Islet precursor cell (in vitro differentiated cells): ENCODE results near the gene FAHD2A.
"Not testable (repeated sequence)": the region's sequence is repeated elsewhere in the genome, so short reads cannot be mapped to it uniquely, and the experiment has no call there.

Experiments used
- DNase-seq: peaks from one replicate; pipeline ENCODE4 v3.0.0-alpha.2; 2018

The FAHD2A gene

GRCh38 chr2:95390881-95391321 is 11.6 kb upstream of the FAHD2A start:
- peak; percentile 29 for DNase-seq

DNA sequence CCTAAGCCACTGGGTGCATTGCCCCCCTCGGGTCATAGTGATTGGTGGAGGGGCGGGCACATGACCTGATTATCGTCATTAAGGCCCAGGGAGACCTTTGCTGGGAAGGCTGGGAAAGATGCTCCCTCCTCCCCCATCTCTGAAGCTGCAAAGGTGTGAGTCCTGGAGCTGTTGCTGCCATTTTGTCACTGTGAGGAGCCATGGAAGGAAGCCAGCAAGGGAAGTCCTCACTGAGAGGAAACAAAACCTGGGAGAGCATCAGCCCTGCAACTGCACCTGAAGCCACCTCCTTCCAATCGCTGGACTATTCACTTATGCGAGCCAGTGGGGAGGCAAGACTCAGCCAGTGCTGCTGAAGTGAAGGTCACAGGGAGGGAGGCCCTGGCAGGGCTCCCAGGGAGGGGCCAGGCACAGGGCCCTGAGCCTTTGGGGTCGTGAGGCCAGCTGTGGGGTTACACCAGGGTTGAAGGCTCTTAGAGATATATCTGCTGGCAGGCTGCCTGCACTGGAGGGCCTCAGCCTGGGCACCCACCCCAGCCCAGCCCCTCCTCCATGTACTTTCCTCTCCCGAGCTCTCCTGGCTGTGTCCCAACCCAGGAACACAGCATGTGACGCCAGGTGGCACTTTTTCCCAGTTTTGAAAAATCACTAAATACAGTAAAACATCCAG is 10.7 kb upstream of the FAHD2A start:
- peak; percentile 42 for DNase-seq

GRCh38 chr2:95392320-95392719 is 10.2 kb upstream of the FAHD2A start:
- DNase-seq: peak; percentile 24

DNA sequence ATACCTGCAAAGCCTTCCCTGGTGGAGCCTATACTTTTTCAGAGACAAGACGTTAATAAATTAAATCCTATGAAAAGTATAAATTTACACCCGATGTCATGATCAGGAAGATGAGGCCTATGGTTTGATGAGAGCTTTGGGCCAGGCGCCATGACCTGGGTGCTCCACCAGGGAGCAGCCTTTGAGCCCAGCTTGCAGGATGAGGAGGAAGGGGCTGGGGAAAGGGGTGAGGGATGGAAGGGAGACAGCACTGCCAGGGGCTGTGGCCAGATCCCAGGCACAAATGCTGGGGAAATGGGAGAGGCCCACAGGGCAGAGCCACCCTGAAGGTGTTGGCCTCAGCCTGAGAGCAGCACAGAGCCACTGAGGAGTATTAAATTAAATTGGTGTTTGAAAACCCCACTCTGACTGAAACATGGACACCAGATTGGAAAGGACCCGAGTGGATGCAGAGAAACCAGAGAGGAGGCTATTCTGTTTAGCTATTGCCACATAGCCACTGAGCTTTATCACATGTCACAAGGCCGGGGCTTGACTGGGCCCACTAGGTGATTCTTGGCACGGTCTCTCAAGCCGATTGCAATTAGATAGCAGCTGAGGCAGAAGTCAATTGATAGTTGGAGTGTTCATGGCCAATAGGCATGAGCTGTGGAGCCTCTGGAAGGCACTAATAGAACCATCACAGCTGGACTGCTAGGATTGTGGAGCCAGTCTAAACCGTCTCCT is 9.6 kb upstream of the FAHD2A start:
- peak; percentile 51 for DNase-seq

GRCh38 chr2:95393901-95394300 is 8.6 kb upstream of the FAHD2A start:
- peak; percentile 20 for DNase-seq

- no peak for DNase-seq
Measured at GRCh38 chr2:95399061-95399460, 3.4 kb upstream of the FAHD2A start.

- DNase-seq: no peak
Measured at GRCh38 chr2:95401480-95401879, 1.0 kb upstream of the FAHD2A start.

DNA sequence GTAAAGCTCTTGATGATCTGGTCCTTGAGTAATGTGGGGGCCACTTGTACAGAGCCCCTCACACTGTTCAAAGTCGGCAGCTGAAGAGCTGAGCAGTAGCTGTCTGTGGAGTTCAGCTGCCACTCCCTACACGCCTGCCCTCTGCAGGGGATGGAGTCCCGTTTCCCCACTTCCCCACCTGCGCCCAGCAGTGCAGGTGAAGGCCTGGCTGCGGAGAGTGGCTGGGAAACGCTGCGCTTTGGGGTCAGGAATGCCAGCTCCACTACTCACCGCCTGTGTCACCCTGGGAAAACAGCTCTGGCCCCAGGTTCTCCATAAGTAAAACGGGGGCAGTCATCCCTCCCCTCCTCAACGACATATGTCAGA is 521 bp upstream of the FAHD2A start:
- not testable (repeated sequence) for DNase-seq

GRCh38 chr2:95403204-95403721 is 755 bp downstream of the FAHD2A start:
- DNase-seq: not testable (repeated sequence)

DNA sequence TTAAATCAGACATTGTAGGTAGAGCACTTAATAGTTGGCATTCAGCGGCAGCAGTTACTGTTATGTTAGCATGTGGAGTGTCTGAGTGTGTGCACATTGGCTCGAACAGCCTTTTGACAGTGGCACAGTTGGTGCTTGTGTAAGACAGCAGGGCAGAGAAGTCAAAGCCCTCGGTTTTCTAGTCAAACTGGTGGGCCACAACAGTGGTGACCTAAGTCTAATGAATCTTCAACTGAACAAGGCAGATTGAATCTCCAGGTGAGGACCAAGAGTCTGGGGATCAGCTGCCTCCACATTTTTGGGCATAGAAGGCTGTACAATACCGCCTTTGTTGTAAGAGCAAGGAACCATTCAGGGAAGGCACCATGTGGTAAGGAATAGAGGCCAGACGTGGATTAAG is 1.3 kb downstream of the FAHD2A start:
- DNase-seq: not testable (repeated sequence)

GRCh38 chr2:95404676-95405075 is 2.2 kb downstream of the FAHD2A start:
- not testable (repeated sequence) for DNase-seq

GRCh38 chr2:95411239-95411638 is 8.7 kb downstream of the FAHD2A start:
- DNase-seq: not testable (repeated sequence)

DNA sequence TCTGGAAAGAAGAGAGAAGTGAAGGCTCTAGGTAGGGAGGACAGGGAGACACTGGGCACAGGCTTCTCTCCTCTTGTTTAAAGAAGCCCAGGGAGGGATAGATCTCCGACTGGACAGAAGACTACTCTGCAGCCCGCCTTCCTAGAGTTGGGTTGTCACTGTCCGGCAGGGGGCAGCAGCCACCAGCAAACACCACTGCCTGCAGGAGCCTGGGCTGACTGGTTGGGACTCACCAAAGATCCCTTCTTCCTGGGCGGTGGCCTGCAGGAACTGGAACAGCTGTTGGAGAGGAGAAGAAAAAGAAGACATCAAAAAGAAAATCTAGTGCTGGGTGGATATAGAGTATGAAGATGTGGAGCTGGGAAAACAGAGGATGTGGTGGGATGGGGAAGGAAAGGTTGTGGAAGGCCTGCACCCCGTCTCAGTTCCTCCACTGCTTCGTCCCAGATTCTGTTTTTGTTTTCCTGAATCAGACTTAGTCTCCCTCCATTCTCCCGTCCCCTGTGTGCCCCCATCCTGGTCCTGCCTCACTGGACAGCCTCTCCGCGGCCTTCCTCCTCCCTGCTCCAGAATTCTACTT is 11.6 kb downstream of the FAHD2A start:
- DNase-seq: peak; percentile 89

GRCh38 chr2:95415138-95415537 is 12.6 kb downstream of the FAHD2A start:
- DNase-seq: not testable (repeated sequence)

DNA sequence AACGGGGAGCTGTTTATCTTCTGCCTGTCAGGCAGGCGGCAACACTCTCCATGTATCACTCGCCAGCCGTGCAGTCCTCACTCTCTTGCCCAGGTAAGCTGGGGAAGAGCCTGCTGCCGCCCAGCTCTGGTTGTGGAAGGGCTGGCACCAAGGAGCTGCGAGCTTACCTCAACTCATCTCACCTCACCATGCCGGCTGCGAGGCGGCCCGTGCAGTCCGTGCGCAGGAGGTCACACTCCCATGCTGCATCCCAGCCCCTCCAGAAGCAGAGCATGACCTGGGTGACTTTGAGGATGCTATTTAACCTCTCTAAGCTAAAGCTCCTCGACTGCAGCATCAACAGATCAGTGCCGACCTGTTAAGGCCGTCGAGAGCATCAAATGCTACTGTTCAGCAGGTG is 13.1 kb downstream of the FAHD2A start:
- DNase-seq: not testable (repeated sequence)

GRCh38 chr2:95427196-95427867 is 24.8 kb downstream of the FAHD2A start:
- not testable (repeated sequence) for DNase-seq

DNA sequence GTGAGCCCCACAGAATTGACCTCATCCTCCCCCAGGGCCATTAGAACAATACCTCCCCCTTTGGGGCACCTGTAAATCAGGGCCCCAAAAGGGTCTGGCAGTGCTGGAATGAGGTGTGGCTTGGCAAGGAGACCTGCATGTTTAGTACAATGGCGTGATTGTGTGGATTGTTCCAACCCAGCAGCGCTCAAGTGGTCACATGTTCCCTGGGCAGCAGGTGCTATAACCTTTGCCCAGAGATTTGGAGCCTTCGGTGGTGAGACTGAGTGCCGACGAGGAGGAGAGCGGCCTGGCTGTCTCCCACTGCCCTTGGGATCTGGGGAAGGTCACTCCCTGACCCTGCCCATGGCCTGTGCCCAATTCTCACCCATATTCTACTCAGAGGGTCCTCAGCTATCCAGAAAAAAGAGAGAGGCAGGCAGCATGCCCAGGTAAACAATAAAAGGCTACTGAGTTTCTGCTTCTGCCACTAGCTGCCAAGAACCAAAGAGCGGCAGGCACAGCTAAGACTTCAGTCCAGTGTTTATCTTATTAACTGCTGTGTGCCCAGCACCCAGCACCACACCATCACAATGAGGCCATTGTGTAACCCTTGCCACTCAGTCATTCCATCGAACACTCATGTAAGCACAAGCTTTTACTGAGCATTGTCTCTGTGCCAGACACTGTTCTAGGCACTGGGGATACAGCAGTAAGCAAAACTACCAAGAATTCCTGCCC is 27.4 kb downstream of the FAHD2A start:
- DNase-seq: not testable (repeated sequence)

GRCh38 chr2:95433373-95433772 is 30.9 kb downstream of the FAHD2A start:
- DNase-seq: not testable (repeated sequence)

GRCh38 chr2:95433973-95434372 is 31.5 kb downstream of the FAHD2A start:
- not testable (repeated sequence) for DNase-seq

GRCh38 chr2:95434507-95435076 is 32.1 kb downstream of the FAHD2A start:
- DNase-seq: not testable (repeated sequence)

DNA sequence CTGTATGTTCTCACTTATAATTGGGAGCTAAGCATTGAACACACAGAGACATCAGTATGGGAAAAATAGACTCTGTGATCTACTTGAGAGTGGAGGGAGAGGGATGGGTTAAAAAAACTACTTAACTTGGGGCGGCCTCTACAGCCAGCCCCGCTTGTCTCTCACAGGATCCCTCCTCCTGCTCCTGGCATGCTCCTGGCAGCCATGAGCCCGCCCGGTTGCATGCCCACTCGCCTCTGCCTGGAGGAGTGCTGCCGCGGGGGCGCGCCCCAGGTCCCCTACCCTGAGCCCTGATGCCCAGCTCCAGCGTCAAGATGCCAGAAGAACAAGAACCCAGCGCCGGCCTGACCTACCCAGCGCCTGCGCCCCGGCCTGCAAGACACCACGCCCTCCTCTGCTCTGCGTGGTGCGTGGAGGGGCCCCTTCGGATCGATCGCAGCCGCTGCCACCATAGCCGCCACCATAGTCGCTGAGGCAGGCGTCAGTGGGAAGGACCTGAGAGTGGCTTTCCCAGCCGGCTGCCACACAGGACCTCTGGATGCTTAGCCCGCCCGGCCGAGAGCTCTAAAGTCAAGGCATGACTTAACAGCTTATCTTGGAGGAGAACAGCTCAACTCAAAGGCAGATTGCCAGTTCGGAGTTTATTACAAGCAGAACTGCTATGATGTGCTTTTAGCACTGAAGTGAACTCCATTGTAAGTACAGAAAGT is 32.8 kb downstream of the FAHD2A start:
- DNase-seq: not testable (repeated sequence)

GRCh38 chr2:95435872-95436209 is 33.3 kb downstream of the FAHD2A start:
- not testable (repeated sequence) for DNase-seq
